ENCODE results near the gene SMURF1.

SMURF1 gene

DNA sequence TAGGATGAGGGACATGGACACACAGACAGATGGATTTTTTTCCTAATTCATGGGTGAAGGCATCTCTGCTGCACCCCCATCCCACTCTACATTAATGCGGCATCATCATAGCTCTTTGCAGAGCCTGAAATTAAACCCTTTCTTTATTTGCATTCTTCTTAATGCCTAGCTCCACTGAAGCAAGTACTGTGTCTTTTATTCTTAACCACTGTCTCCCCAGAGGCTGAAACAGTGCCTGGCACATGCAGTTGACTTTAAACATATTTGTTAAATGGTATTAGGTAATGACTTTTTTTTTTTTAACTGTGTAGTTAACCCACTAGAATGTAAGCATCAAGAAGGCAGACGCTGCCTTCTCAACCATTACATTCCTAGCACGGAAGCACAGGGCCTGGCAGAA is 73.5 kb downstream of the SMURF1 start:
- no peak for ATAC-seq
- no peak for TF ChIP-seq CREB5 (CRISPR knock-in tag; IDR thresholded peaks at IDR 0.05; ENCODE audit: low read depth)
- no peak for TF ChIP-seq ISL1 (CRISPR knock-in tag; IDR thresholded peaks at IDR 0.05)
- no peak for TF ChIP-seq ZC3H10 (CRISPR knock-in tag; IDR thresholded peaks at IDR 0.05)
- TF ChIP-seq BACH2 (CRISPR knock-in tag; IDR thresholded peaks at IDR 0.05; ENCODE audit: borderline replicate concordance), result no peak
- TF ChIP-seq POU6F1 (CRISPR knock-in tag; IDR thresholded peaks at IDR 0.05; ENCODE audit: borderline replicate concordance, low read depth), result no peak

GRCh38 chr7:99061001-99061776 is 82.7 kb downstream of the SMURF1 start:
- ATAC-seq, result no peak
- TF ChIP-seq SNAI2 (CRISPR knock-in tag; IDR thresholded peaks at IDR 0.05), result no peak
- no peak for TF ChIP-seq ZC3H10 (CRISPR knock-in tag; IDR thresholded peaks at IDR 0.05)

- no peak for TF ChIP-seq ZC3H10 (CRISPR knock-in tag; IDR thresholded peaks at IDR 0.05)
- TF ChIP-seq, protein P1, sequence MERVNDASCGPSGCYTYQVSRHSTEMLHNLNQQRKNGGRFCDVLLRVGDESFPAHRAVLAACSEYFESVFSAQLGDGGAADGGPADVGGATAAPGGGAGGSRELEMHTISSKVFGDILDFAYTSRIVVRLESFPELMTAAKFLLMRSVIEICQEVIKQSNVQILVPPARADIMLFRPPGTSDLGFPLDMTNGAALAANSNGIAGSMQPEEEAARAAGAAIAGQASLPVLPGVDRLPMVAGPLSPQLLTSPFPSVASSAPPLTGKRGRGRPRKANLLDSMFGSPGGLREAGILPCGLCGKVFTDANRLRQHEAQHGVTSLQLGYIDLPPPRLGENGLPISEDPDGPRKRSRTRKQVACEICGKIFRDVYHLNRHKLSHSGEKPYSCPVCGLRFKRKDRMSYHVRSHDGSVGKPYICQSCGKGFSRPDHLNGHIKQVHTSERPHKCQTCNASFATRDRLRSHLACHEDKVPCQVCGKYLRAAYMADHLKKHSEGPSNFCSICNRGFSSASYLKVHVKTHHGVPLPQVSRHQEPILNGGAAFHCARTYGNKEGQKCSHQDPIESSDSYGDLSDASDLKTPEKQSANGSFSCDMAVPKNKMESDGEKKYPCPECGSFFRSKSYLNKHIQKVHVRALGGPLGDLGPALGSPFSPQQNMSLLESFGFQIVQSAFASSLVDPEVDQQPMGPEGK (CRISPR knock-in tag; IDR thresholded peaks at IDR 0.05; ENCODE audit: borderline replicate concordance), result no peak
- no peak for TF ChIP-seq GLIS3 (CRISPR knock-in tag; IDR thresholded peaks at IDR 0.05)
- no peak for TF ChIP-seq ISL1 (CRISPR knock-in tag; IDR thresholded peaks at IDR 0.05)
- no peak for TF ChIP-seq ZNF70 (CRISPR knock-in tag; IDR thresholded peaks at IDR 0.05)
- TF ChIP-seq CSDC2 (CRISPR knock-in tag; IDR thresholded peaks at IDR 0.05), result no peak
- no peak for TF ChIP-seq ZNF8 (CRISPR knock-in tag; IDR thresholded peaks at IDR 0.05)
- TF ChIP-seq TCF4 (CRISPR knock-in tag; IDR thresholded peaks at IDR 0.05; ENCODE audit: borderline replicate concordance), result no peak
- TF ChIP-seq BACH2 (CRISPR knock-in tag; IDR thresholded peaks at IDR 0.05; ENCODE audit: borderline replicate concordance), result no peak
- TF ChIP-seq, protein P2, sequence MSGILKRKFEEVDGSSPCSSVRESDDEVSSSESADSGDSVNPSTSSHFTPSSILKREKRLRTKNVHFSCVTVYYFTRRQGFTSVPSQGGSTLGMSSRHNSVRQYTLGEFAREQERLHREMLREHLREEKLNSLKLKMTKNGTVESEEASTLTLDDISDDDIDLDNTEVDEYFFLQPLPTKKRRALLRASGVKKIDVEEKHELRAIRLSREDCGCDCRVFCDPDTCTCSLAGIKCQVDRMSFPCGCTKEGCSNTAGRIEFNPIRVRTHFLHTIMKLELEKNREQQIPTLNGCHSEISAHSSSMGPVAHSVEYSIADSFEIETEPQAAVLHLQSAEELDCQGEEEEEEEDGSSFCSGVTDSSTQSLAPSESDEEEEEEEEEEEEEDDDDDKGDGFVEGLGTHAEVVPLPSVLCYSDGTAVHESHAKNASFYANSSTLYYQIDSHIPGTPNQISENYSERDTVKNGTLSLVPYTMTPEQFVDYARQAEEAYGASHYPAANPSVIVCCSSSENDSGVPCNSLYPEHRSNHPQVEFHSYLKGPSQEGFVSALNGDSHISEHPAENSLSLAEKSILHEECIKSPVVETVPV (CRISPR knock-in tag; IDR thresholded peaks at IDR 0.05), result no peak
- no peak for TF ChIP-seq ZNF565 (CRISPR knock-in tag; conservative IDR thresholded peaks at IDR 0.05; ENCODE audit: low read depth)
- no peak for TF ChIP-seq CREB5 (CRISPR knock-in tag; IDR thresholded peaks at IDR 0.05; ENCODE audit: low read depth)
- TF ChIP-seq ARNTL (CRISPR knock-in tag; IDR thresholded peaks at IDR 0.05; ENCODE audit: borderline replicate concordance, low read depth), result no peak
- TF ChIP-seq TOX (CRISPR knock-in tag; IDR thresholded peaks at IDR 0.05; ENCODE audit: borderline replicate concordance), result no peak
- no peak for TF ChIP-seq POU6F1 (CRISPR knock-in tag; IDR thresholded peaks at IDR 0.05; ENCODE audit: borderline replicate concordance, low read depth)
- no peak for ATAC-seq
These were observed 89.1 kb downstream of the SMURF1 start for GRCh38 chr7:99054781-99055180.

GRCh38 chr7:99050971-99051370 is 92.9 kb downstream of the SMURF1 start:
- no peak for ATAC-seq
- TF ChIP-seq ZC3H10 (CRISPR knock-in tag; IDR thresholded peaks at IDR 0.05) (no peak), POU6F1 (CRISPR knock-in tag; IDR thresholded peaks at IDR 0.05; ENCODE audit: borderline replicate concordance, low read depth) (no peak), TSHZ2 (CRISPR knock-in tag; IDR thresholded peaks at IDR 0.05) (no peak), CREB5 (CRISPR knock-in tag; IDR thresholded peaks at IDR 0.05; ENCODE audit: low read depth) (no peak)
